Fibroblast of lung (primary cell): ENCODE data around the gene SPATS1.

Experiments
- CTCF ChIP-seq, 2 donors: IDR thresholded peaks in 1 of 2; conservative IDR thresholded peaks in 1 of 2; 1 replicate in 1 of 2; 2 replicates in 1 of 2; pipeline ENCODE4 v1.5.1; 2011 to 2012; ENCODE audit warnings: low read length in 2 of 2, control low read depth in 1 of 2, inconsistent platforms in 1 of 2, low read depth in 1 of 2, mild to moderate bottlenecking in 1 of 2
- EZH2 ChIP-seq: IDR thresholded peaks from 2 replicates; pipeline ENCODE4 v1.5.1; 2012; ENCODE audit warnings: low read length, control low read depth, mild to moderate bottlenecking; ENCODE audit errors: missing control alignments

- TF ChIP-seq CTCF (conservative IDR thresholded peaks at IDR 0.05 in 1 of 2, IDR thresholded peaks at IDR 0.05 in 1 of 2; ENCODE audit: low read depth in 1 of 2, low read length in 2 of 2) (no peak), EZH2 (peak; percentile 97)
Measured at GRCh38 chr6:44297063-44298038, 45.1 kb upstream of the SPATS1 start.
